HG03460 (cell line): ENCODE measurements around the gene CRABP2.

Experiments used
- ATAC-seq: cut with Tn5 transposase; IDR thresholded peaks from one replicate; pipeline ENCODE4 v1.9.1; 2021; ENCODE audit not compliant: unreplicated experiment

The CRABP2 gene

GRCh38 chr1:156691665-156692440 lies 13.5 kb downstream of the CRABP2 start:
- ATAC-seq, result no peak

GRCh38 chr1:156691191-156691590 lies 14.2 kb downstream of the CRABP2 start:
- ATAC-seq, result no peak

GRCh38 chr1:156690675-156691036 lies 14.7 kb downstream of the CRABP2 start:
- no peak for ATAC-seq

GRCh38 chr1:156689953-156690674 lies 15.3 kb downstream of the CRABP2 start:
- no peak for ATAC-seq

- ATAC-seq, result peak; percentile 73
These were observed 16.1 kb downstream of the CRABP2 start for GRCh38 chr1:156689035-156689952.

- ATAC-seq, result no peak
These were observed 21.1 kb downstream of the CRABP2 start for GRCh38 chr1:156684227-156684782.

- ATAC-seq, result no peak
These were observed 23.1 kb downstream of the CRABP2 start for GRCh38 chr1:156682166-156682890.

- no peak for ATAC-seq
These were observed 24.0 kb downstream of the CRABP2 start for GRCh38 chr1:156681196-156681960.

GRCh38 chr1:156680056-156680455 lies 25.3 kb downstream of the CRABP2 start:
- no peak for ATAC-seq

- no peak for ATAC-seq
These were observed 27.5 kb downstream of the CRABP2 start for GRCh38 chr1:156677616-156678596.

- ATAC-seq, result no peak
These were observed 28.4 kb downstream of the CRABP2 start, which contains the start of gene NES for GRCh38 chr1:156676820-156677615. TSS of gene NES (minus strand) at chr1:156677407. CDS start at chr1:156677264, 143 bp downstream.

- no peak for ATAC-seq
These were observed 29.1 kb downstream of the CRABP2 start for GRCh38 chr1:156676114-156676819.

GRCh38 chr1:156675210-156676113 lies 29.9 kb downstream of the CRABP2 start:
- ATAC-seq, result no peak

- no peak for ATAC-seq
These were observed 31.8 kb downstream of the CRABP2 start for GRCh38 chr1:156673387-156674121.

GRCh38 chr1:156671804-156672203 lies 33.6 kb downstream of the CRABP2 start:
- ATAC-seq, result no peak
